GM12801 (cell line): Measurements from ENCODE around the gene PFKFB1.

Source experiments
- CTCF ChIP-seq: IDR thresholded peaks from one replicate; pipeline ENCODE4 v1.5.1; 2011; ENCODE audit warnings: control low read depth; ENCODE audit not compliant: insufficient read length; ENCODE audit errors: extremely low read depth

The PFKFB1 gene

DNA sequence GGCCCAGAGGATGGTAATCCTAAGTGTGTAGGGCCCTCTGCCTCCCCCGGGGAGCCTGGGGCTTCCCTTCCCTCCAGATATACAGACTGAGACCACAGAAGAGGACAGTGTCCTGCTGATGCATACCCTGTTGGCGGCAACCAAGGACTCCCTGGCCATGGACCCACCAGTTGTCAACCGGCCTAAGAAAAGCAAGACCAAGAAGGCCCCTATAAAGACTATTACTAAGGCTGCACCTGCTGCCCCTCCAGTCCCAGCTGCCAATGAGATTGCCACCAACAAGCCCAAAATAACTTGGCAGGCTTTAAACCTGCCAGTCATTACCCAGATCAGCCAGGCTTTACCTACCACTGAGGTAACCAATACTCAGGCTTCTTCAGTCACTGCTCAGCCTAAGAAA is 71.4 kb downstream of the PFKFB1 start:
- TF ChIP-seq CTCF = no peak

- no peak for TF ChIP-seq CTCF
Measured at GRCh38 chrX:54921427-54922021, 72.5 kb downstream of the PFKFB1 start.

GRCh38 chrX:54920610-54921426 is 73.2 kb downstream of the PFKFB1 start, which contains the start of gene TRO:
Gene TRO, plus strand, starts transcription at chrX:54920824. Its CDS starts 1,423 bp downstream, at chrX:54922247.
- no peak for TF ChIP-seq CTCF

DNA sequence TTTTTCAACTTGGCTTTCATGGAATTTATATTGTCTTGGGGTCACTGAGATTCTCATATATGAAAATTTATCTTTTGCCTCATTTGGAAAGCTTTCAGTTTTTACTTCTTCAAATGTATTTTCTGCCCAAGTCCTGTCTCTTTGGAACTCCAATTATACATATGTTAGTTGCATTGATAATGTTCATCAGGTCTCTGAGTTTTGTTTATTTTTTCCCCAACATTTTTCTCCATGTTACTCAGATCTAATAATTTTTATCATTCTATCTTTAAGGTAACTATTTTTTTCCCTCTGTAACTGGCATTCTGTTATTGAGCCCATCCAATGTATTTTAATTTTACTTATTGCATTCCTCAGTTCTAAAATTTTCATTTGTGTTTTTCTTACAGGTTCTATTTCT is 84.0 kb downstream of the PFKFB1 start:
- no peak for TF ChIP-seq CTCF

- no peak for TF ChIP-seq CTCF
Measured at GRCh38 chrX:54894159-54894558, 99.8 kb downstream of the PFKFB1 start.

GRCh38 chrX:54891573-54891972 is 102.4 kb downstream of the PFKFB1 start:
- no peak for TF ChIP-seq CTCF

DNA sequence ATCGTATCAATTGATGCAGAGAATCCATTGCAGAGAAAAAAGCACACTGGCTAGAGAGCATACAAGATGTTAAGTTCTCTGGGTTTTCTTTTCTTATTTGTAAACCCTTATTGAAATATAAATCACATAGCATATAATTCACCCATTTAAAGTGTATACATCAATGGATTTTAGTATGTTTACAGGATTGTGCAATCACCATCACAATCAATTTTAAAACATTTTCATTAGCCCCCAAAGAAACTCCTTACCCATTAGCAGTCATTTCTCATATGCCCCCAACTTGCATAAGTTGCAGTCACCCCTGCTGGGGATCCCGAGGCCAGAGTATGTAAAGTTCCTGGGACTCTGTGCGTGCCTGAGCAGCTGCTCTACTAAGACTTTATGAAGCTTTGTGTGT is 108.2 kb downstream of the PFKFB1 start:
- TF ChIP-seq CTCF = no peak
